ENCODE measurements around the gene CDC42BPG.

The CDC42BPG gene

DNA sequence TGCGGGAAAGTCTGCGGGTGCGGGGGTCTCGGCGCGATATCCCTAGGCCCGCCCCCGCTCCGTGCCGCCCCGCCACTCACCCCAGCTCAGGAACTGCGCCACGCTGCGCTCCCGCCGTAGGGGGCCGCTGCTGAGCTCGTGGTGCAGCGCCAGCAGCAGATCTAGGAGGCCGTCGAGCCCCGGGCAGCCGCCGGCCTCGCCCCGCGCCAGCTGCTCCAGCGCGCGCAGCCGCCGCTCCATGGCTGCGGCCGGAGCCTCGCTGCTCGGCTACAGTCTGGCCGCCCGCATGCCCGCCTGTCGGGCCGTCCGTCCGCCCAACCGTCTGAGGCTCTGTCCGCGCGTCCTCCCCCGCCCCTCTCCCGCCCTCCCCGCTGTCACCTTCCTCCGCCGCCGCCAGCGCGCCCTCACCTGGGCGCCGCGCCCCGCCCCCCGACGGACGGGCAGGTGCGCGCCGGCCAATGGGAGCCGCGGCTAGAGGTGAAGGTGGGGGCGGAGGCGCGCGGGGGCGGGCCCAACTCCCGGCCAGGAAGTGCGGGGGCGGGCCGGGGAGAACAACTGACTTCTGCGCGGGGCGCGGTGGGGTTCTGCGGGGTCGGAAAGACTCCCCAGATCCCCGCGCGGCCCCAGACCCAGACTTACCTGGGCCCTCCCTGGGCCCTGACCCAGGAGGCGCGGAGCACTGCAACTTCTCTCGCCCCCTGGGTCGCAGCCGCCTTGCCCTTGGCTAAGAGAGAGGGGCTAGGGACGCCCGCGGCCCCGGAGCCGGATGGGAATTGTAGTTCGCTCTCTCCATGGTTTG is at the start of gene CDC42BPG:
Gene CDC42BPG (minus strand): TSS at position 324 of the 799 bp plus-strand sequence. CDS start 84 bp downstream, at position 240.
- no peak within 1 kb of the TSS for H3K4me3 ChIP-seq (ENCODE audit: low read length)
- H3K4me1 ChIP-seq (ENCODE audit: insufficient read depth, low read length), result peaks cover 14% of the 10 kb centered on the region
- H3K36me3 ChIP-seq (ENCODE audit: insufficient read depth, low read length), result no peaks in the 10 kb centered on the region
- H3K9me3 ChIP-seq (ENCODE audit: low read length), result no peaks in the 10 kb centered on the region
- H3K27me3 ChIP-seq (ENCODE audit: insufficient read depth, low read length), result peaks cover 21% of the 10 kb centered on the region
- H2AFZ ChIP-seq (ENCODE audit: low read depth, low read length), result no peak within 1 kb of the TSS

DNA sequence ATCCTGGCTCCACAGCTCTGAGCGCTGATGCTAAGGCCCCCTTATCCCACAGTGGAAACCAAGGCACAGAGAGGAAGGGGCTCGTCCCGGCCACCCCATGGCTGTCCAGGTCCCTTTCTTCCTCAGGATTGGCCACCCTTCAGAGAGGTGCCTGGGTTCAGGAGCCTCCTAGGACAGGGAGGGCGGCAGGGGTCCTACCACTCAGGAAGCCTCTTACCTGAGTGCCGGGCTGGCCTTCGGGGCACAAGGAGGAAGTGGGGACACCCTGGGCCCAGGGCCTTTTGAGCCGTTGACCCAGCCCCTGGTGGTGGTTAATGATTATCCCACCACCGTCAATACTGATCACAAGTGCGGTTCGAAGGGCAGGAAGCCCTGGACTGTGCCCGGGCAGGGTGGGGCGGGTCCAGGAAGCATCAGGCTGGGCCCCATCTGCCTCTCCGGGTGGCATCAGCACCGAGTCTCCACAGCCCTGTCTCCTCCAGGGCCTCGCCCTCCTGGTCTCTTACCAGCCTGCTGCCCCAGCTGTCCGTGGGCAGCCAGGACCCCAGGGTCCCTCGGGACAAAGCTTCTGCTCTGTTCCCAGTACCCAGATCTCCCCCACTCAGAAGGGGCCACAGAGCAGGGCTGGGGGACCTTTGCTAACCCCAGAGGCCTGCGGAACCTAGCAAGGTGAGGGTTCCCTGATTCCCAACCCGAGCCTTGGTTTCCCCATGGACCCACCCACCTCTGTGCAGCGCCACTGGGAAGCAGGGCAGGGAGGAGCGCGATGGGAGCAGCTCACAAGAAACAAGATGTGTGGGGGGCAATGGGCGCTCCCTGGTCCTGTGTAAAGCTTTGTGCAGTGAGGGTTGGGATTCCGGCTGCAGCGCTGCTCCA is 49.0 kb upstream of the CDC42BPG start:
- peaks cover 18% of the 10 kb centered on the region for H3K36me3 ChIP-seq (ENCODE audit: insufficient read depth, low read length)
- H3K9me3 ChIP-seq (ENCODE audit: low read length), result no peaks in the 10 kb centered on the region
- no peak overlapping the region for H2AFZ ChIP-seq (ENCODE audit: low read depth, low read length)
- H3K27me3 ChIP-seq (ENCODE audit: insufficient read depth, low read length), result no peaks in the 10 kb centered on the region
- peaks cover 3% of the 10 kb centered on the region for H3K4me1 ChIP-seq (ENCODE audit: insufficient read depth, low read length)
- no peak overlapping the region for H3K4me3 ChIP-seq (ENCODE audit: low read length)

DNA sequence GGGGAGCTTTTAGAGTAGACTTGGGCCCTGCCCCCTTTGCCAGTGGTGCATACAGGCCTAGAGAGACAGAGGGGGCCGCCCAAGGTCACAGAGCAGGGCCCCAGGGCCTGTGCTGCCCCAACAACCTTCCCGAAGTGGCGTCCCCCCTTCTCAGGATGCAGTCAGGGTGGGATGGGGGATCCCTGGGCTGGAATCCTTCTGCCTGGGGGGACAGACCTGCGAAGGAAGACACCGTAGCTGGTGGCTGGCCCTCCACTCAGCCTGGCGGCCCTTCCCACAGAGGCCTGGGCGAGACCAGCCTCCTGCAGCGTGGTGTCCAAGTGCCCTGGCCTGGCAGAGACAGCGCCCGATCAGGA is 48.4 kb upstream of the CDC42BPG start:
- Histone ChIP-seq H3K4me3 (ENCODE audit: low read length) (no peak overlapping the region), H2AFZ (ENCODE audit: low read depth, low read length) (no peak overlapping the region)

DNA sequence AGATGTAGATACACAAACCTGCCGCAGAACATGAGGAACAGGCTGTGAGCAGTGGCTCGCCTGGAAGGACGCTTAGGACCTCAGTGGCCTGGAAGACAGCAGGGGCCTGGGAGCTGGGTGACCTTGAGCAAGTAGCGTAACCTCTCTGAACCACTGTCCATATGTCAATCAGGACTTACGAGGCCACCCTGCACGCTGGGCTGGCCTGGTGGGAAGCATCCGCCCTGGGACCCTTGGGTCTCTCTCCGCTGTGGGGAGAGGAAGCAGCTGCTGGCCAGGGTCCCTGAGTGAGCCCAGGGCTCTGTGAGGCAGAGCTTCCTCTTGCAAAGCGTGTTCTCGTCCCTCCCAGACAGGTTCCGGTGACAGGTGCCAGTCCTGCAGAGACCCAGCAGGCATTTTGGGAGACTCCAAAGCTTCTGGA is 48.0 kb upstream of the CDC42BPG start:
- peaks cover 7% of the 10 kb centered on the region for H3K4me1 ChIP-seq (ENCODE audit: insufficient read depth, low read length)
- H2AFZ ChIP-seq (ENCODE audit: low read depth, low read length), result no peak overlapping the region
- H3K9me3 ChIP-seq (ENCODE audit: low read length), result no peaks in the 10 kb centered on the region
- H3K36me3 ChIP-seq (ENCODE audit: insufficient read depth, low read length), result peaks cover 8% of the 10 kb centered on the region
- H3K27me3 ChIP-seq (ENCODE audit: insufficient read depth, low read length), result no peaks in the 10 kb centered on the region
- H3K4me3 ChIP-seq (ENCODE audit: low read length), result no peak overlapping the region

More for the DNA sequence above, 48.4 kb upstream of the CDC42BPG start:
- peaks cover 7% of the 10 kb centered on the region for H3K4me1 ChIP-seq (ENCODE audit: insufficient read depth, low read length)
- peaks cover 12% of the 10 kb centered on the region for H3K36me3 ChIP-seq (ENCODE audit: insufficient read depth, low read length)
- no peaks in the 10 kb centered on the region for H3K9me3 ChIP-seq (ENCODE audit: low read length)
- H3K27me3 ChIP-seq (ENCODE audit: insufficient read depth, low read length), result no peaks in the 10 kb centered on the region

DNA sequence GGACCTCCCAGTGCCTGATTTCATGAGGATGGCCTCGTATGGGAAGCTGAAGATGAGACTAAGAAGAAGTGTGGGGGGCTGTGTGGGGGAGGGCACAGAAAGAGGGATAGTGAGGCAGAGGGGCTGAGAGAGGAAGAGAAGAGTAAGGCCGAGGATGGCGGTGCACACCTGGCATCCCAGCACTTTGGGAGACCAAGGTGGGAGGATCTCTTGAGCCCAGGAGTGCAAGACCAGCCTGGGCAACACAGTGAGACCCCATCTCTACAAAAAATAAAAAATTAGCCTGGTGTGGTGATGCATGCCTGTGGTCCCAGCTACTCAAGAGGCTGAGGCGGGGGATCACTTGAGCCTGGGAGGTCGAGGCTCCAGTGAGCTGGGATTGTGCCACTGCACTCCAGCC is 47.4 kb upstream of the CDC42BPG start:
- no peak overlapping the region for H2AFZ ChIP-seq (ENCODE audit: low read depth, low read length)

GRCh38 chr11:64891215-64891848 is 46.9 kb upstream of the CDC42BPG start:
- Histone ChIP-seq H3K4me1 (ENCODE audit: insufficient read depth, low read length) (peaks cover 7% of the 10 kb centered on the region), H3K36me3 (ENCODE audit: insufficient read depth, low read length) (peaks cover under 1% of the 10 kb centered on the region), H3K4me3 (ENCODE audit: low read length) (no peak overlapping the region), H3K9me3 (ENCODE audit: low read length) (no peaks in the 10 kb centered on the region), H2AFZ (ENCODE audit: low read depth, low read length) (no peak overlapping the region), H3K27me3 (ENCODE audit: insufficient read depth, low read length) (no peaks in the 10 kb centered on the region)

More for the DNA sequence above, 47.4 kb upstream of the CDC42BPG start:
- H3K4me3 ChIP-seq (ENCODE audit: low read length), result no peak overlapping the region
- peaks cover 7% of the 10 kb centered on the region for H3K4me1 ChIP-seq (ENCODE audit: insufficient read depth, low read length)
- H3K27me3 ChIP-seq (ENCODE audit: insufficient read depth, low read length), result no peaks in the 10 kb centered on the region
- peaks cover 6% of the 10 kb centered on the region for H3K36me3 ChIP-seq (ENCODE audit: insufficient read depth, low read length)
- no peaks in the 10 kb centered on the region for H3K9me3 ChIP-seq (ENCODE audit: low read length)

DNA sequence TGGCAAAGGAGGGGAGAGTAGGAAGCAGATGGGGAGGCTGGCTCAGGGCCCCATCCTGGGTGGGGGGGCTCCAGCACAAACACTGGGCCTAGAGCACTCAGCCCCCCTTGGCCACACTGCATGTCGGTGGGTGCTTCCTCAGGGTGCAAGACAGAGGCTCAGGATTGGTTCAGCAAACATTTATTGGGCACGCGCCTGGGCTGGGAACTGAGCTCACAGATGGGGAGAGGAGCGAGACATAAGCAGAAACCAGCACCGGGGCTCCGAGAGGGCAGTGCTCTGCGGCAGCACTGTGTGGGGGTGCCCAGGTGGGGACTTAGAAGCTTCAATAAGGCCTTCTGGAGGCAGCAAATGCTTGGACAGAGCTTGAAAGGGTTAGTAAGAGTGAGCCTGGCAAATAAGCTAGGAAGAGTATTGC is 46.1 kb upstream of the CDC42BPG start:
- Histone ChIP-seq H3K4me3 (ENCODE audit: low read length) (no peak overlapping the region), H3K4me1 (ENCODE audit: insufficient read depth, low read length) (peaks cover 10% of the 10 kb centered on the region), H2AFZ (ENCODE audit: low read depth, low read length) (no peak overlapping the region), H3K27me3 (ENCODE audit: insufficient read depth, low read length) (no peaks in the 10 kb centered on the region), H3K36me3 (ENCODE audit: insufficient read depth, low read length) (no peaks in the 10 kb centered on the region), H3K9me3 (ENCODE audit: low read length) (no peaks in the 10 kb centered on the region)

DNA sequence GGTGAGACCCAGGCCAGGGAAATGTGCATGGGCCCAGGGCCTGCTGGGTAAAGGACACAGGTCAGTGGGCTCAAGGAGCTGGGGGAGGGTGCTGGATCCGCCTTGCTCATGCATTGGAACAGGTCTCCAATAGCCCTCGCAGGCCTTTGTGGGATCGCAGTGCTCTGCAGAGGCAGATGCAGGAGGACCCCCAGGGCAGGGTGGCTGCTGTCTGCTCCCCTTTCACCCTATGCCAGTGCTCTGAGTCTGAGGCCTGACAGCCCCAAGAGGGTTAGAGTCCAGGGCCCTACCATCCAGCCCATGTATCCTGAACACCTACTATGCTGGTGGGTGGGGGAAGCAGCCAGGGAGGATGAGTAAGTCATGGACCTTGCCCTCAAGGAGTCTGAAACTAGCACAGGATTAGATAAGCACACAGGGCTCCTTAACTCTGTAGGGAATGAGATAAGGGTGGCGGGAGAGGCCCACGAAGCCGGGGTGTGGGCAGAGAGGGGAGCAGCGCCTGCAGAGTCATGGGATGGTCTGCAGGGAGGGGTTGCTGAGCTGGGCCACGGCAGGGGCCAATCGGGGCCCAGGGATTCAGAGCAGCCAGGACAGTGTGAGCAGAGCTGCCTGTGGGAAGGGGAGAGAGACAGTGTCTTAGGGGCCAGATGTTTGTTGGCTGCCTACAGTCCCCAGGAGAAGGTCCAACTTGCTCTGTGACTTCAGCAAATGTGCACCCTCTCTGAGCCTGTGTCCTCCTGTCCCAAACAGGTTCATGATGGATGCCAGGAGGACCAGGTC is 44.5 kb upstream of the CDC42BPG start:
- Histone ChIP-seq H3K36me3 (ENCODE audit: insufficient read depth, low read length) (no peaks in the 10 kb centered on the region), H3K4me1 (ENCODE audit: insufficient read depth, low read length) (peaks cover 15% of the 10 kb centered on the region), H2AFZ (ENCODE audit: low read depth, low read length) (no peak overlapping the region), H3K27me3 (ENCODE audit: insufficient read depth, low read length) (no peaks in the 10 kb centered on the region), H3K4me3 (ENCODE audit: low read length) (no peak overlapping the region), H3K9me3 (ENCODE audit: low read length) (no peaks in the 10 kb centered on the region)

DNA sequence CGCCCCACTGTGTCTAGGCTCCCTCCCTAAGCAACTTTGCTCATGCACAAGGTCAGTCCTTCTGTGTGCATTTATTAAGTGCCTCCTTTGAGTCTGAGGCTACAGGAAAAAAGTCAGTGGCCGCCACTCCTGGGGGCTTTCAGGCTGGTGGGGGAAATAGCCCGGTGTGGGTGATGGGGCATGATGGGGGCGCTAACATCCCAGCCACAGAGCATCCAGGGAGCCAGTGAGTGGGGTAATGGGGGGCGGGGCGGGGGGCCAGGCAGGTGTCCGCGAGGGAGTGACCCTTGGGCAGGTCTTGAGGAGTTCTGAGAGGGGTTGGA is 43.9 kb upstream of the CDC42BPG start:
- Histone ChIP-seq H3K36me3 (ENCODE audit: insufficient read depth, low read length) (no peaks in the 10 kb centered on the region), H3K4me3 (ENCODE audit: low read length) (no peak overlapping the region), H3K27me3 (ENCODE audit: insufficient read depth, low read length) (no peaks in the 10 kb centered on the region), H3K4me1 (ENCODE audit: insufficient read depth, low read length) (peaks cover 15% of the 10 kb centered on the region), H2AFZ (ENCODE audit: low read depth, low read length) (peak overlapping the region; percentile 1), H3K9me3 (ENCODE audit: low read length) (no peaks in the 10 kb centered on the region)

- H3K4me1 ChIP-seq (ENCODE audit: insufficient read depth, low read length), result peaks cover 15% of the 10 kb centered on the region
- H3K9me3 ChIP-seq (ENCODE audit: low read length), result no peaks in the 10 kb centered on the region
- H3K4me3 ChIP-seq (ENCODE audit: low read length), result no peak overlapping the region
- no peaks in the 10 kb centered on the region for H3K36me3 ChIP-seq (ENCODE audit: insufficient read depth, low read length)
- no peaks in the 10 kb centered on the region for H3K27me3 ChIP-seq (ENCODE audit: insufficient read depth, low read length)
- peak overlapping the region; percentile 1 for H2AFZ ChIP-seq (ENCODE audit: low read depth, low read length)
Observed at GRCh38 chr11:64887757-64888405, 43.4 kb upstream of the CDC42BPG start.

DNA sequence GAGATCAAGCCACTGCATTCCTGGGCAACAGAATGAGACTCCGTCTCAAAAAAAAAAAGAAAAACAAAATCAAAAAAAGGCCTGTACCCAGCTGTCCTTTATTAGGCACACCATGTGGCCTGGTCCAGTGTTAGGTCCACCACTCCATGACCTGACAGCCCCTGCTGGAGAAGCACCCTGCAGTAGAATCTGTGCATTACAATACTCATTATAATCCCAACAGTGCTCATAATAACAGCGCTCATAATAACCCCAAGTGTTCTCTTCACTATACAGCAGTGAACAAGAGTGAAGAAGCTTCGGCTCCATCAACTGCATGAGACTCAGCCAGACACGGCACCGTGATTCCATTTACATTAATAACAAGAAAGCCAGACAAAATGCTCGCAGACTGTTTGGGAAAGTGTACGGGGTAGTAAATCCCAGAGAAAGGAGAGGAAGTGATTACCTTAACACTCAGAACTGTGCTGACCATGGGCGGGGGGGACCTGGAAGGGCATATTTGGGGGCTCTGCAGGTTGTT is 42.8 kb upstream of the CDC42BPG start:
- Histone ChIP-seq H3K27me3 (ENCODE audit: insufficient read depth, low read length) (peaks cover 2% of the 10 kb centered on the region), H3K4me3 (ENCODE audit: low read length) (no peak overlapping the region), H3K9me3 (ENCODE audit: low read length) (no peaks in the 10 kb centered on the region), H2AFZ (ENCODE audit: low read depth, low read length) (no peak overlapping the region), H3K4me1 (ENCODE audit: insufficient read depth, low read length) (peaks cover 15% of the 10 kb centered on the region), H3K36me3 (ENCODE audit: insufficient read depth, low read length) (no peaks in the 10 kb centered on the region)
